Activated T-cell treated with anti-CD3 and anti-CD28 coated beads for 48 hours (primary cell): ENCODE data around the gene AATK.

Experiments
- DNase-seq: peaks from one replicate; pipeline ENCODE4 v3.0.0-alpha.2; 2020; ENCODE audit warnings: low read depth

The AATK gene

GRCh38 chr17:81195941-81196495 lies 30.0 kb upstream of the AATK start:
- DNase-seq = no peak

- no peak for DNase-seq
Observed at GRCh38 chr17:81194941-81195901, 29.2 kb upstream of the AATK start.

GRCh38 chr17:81194225-81194760 lies 28.3 kb upstream of the AATK start:
- no peak for DNase-seq

GRCh38 chr17:81193470-81194224 lies 27.6 kb upstream of the AATK start:
- DNase-seq = no peak

- DNase-seq = no peak
Observed at GRCh38 chr17:81193051-81193410, 27.0 kb upstream of the AATK start.

- no peak for DNase-seq
Observed at GRCh38 chr17:81192386-81193050, 26.5 kb upstream of the AATK start.

- no peak for DNase-seq
Observed at GRCh38 chr17:81191646-81192045, 25.6 kb upstream of the AATK start.

- DNase-seq = no peak
Observed at GRCh38 chr17:81191116-81191515, 25.1 kb upstream of the AATK start.

GRCh38 chr17:81190591-81190990 lies 24.6 kb upstream of the AATK start:
- no peak for DNase-seq

GRCh38 chr17:81189670-81190530 lies 23.9 kb upstream of the AATK start:
- no peak for DNase-seq

- DNase-seq = no peak
Observed at GRCh38 chr17:81189016-81189415, 23.0 kb upstream of the AATK start.

- DNase-seq = no peak
Observed at GRCh38 chr17:81188491-81188840, 22.4 kb upstream of the AATK start.

- no peak for DNase-seq
Observed at GRCh38 chr17:81187586-81188490, 21.8 kb upstream of the AATK start.

- DNase-seq = no peak
Observed at GRCh38 chr17:81187120-81187519, 21.1 kb upstream of the AATK start.

GRCh38 chr17:81186203-81186602 lies 20.2 kb upstream of the AATK start:
- DNase-seq = no peak

- DNase-seq = no peak
Observed at GRCh38 chr17:81184555-81184954, 18.5 kb upstream of the AATK start.

GRCh38 chr17:81183807-81184206 lies 17.8 kb upstream of the AATK start:
- DNase-seq = no peak

GRCh38 chr17:81183316-81183715 lies 17.3 kb upstream of the AATK start:
- no peak for DNase-seq

GRCh38 chr17:81182596-81182995 lies 16.6 kb upstream of the AATK start:
- no peak for DNase-seq

- no peak for DNase-seq
Observed at GRCh38 chr17:81181811-81182185, 15.8 kb upstream of the AATK start.
